ENCODE measurements around the gene TCERG1L. TPM values are rescaled to one million over a fixed set of nuclear protein-coding genes. Genes with fewer than 3 reads are reported as not detected.

The TCERG1L gene
- total RNA-seq, 2 experiments from 2014 or later: 0.70 to 0.80 TPM

- POLR2A ChIA-PET: no interaction called here
- CTCF ChIA-PET: no interaction called here
These were observed 217.6 kb downstream of the TCERG1L start for GRCh38 chr10:131093795-131094366.

DNA sequence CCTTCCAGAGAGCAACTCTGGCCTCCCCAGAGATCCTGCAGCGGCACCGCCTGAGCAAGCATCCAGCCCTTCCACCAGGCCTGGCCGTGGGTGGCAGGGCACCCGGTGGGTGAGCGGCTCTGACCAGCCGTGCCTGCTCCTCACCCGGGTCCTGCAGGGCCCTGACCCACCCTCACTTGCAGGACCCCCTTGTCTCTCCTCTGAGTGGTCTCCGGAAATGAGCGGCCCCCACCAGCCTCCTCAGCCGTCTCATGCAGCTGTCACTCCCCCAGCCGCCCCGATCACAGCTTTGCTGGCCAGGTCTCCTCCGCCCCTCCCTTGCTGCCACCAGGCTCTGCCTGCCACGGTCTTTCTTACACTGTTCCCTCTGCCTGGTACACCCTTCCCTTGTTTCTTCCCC lies 218.2 kb downstream of the TCERG1L start:
- ChIA-PET CTCF (no interaction called here), POLR2A (no interaction called here)

DNA sequence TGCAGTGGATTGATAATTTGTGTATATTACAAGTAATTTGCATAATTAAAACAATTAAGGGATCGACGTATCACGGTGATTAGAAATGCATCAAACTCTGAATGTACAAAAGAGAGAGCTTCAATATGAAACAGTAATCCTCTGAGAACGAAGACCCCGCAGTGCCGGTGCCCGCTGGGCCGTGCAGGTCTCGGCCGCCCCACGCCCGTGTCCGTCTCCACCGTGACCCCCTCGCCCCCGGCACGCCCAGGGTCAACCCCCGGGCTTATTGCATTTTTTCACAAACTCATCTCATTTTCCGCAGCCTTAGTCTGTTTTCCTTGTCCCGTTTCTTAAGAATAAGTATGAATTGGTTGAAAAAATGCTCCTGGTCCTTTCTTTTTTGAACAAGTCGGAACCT lies 218.6 kb downstream of the TCERG1L start:
- CTCF ChIA-PET: no interaction called here

DNA sequence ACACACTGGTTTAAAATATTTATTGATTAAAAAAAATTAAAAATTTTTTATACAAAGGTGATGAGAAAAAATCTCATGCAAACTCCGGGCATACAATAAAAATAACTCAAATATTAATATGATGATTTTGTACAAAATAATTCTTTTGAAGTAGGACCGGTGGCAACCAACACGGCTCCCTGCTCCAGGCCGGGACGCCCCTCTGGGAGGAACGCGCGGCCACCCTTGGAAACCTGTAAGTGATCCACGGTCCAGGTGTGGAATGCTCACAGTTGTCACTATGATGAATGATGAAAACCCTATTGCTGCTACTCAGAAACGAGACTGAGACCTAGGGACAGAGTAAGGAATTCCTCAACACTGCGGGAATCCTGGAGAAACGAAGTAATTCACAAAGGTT lies 219.1 kb downstream of the TCERG1L start:
- ChIA-PET POLR2A (no interaction called here), CTCF (no interaction called here)

More for the DNA sequence above, 218.6 kb downstream of the TCERG1L start:
- POLR2A ChIA-PET: no interaction called here

DNA sequence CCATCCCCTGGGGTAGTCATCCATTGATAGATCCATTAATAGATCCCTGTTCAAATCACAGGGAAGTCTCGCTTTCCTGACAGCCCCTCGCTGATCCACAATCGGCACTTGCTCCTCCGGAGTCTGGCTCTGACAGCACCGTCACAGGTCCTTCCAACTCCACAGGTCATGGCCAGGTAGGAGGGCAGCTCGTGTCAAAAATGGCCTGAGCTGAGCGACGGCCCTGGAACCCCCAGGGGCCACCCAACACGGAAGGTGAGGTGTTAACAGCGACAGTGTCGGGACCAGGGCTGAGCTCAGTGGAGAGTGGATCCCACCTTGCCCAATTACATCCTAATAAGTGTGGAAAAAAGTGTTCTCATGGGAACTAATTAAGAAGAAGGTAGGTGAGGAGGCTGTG lies 219.8 kb downstream of the TCERG1L start:
- POLR2A ChIA-PET: no interaction called here
- CTCF ChIA-PET: no interaction called here

GRCh38 chr10:131090761-131091661 lies 220.5 kb downstream of the TCERG1L start:
- POLR2A ChIA-PET: no interaction called here
- CTCF ChIA-PET: no interaction called here

- POLR2A ChIA-PET: no interaction called here
- CTCF ChIA-PET: no interaction called here
These were observed 221.7 kb downstream of the TCERG1L start for GRCh38 chr10:131089861-131090260.

- ChIA-PET CTCF (no interaction called here), POLR2A (no interaction called here)
These were observed 222.4 kb downstream of the TCERG1L start for GRCh38 chr10:131089150-131089549.

DNA sequence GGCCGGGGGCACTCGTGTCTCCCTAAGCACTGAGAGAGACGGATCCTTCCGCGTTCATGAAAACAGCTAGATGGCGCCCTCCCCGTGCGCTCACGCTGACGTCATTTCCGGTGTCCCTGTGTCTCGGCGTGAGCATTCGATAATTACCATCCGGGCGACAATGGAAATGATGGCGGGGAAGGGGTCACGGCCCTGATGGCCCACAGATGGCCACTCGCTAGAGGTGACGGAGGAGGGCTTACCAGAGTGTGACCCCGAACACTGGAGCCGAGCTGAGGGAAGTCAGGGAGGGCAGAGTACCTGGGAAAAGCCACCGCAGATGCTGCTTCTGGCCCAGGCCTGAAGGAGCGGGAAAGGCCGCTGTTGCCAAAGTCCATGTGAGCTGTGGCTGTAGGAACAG lies 222.9 kb downstream of the TCERG1L start:
- POLR2A ChIA-PET: no interaction called here

GRCh38 chr10:131087464-131088215 lies 223.9 kb downstream of the TCERG1L start:
- ChIA-PET CTCF (no interaction called here), POLR2A (no interaction called here)

More for the DNA sequence above, 222.9 kb downstream of the TCERG1L start:
- CTCF ChIA-PET: no interaction called here

DNA sequence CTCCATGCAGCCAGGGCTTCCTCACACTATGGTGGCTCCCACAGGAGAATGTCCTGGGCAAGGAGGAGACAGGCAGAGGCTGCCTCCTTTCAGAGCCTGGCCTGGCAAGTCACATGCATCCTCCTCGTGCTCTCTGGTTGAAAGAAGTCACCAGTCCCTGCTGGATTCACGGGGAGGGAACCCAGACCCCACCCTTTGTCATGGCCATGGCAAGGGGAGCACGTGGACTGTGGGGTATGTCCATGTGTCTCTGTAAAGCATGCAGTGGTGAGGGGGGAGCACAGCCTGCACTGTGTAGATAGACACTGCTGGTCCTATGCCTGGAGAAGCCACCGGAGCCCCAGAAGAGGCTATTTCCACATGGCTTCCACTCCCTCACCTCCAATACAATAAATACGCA lies 225.0 kb downstream of the TCERG1L start:
- CTCF ChIA-PET: no interaction called here
- POLR2A ChIA-PET: no interaction called here

DNA sequence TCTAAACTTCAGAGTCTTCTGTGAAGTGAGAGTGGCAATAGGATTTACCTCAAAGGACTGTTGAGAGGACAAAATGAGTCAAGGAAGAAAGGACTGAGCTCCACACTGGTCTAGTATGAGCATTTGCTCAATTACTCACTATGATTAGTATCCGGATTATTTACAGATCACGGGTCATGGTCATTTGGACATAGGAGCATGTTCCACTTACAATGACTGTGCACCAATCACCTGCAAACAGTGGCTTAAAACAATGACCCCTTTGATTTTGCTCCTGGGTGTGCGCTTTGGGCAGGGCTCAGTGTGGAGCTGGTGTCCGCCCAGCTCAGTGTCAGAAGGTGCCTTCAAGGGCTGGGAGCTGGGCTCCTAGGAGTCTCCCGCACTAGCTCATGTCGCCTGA lies 225.4 kb downstream of the TCERG1L start:
- ChIA-PET CTCF (no interaction called here), POLR2A (no interaction called here)

- ChIA-PET POLR2A (no interaction called here), CTCF (no interaction called here)
These were observed 226.2 kb downstream of the TCERG1L start for GRCh38 chr10:131085091-131085860.

DNA sequence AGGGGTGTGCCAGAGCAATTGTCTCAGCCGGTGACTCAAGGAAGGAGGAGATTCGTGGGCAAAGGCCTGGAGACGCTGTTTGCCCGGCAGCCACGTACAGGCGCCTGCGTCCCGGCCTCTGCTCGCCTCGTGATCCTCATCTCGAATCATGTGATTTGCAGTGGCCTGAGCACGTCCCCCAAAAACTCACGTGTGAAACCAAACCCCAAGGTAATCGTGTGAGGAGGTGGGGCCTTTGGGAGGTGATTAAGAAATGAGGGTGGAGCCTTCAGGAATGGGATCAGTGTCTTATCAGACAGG lies 226.8 kb downstream of the TCERG1L start:
- ChIA-PET CTCF (no interaction called here), POLR2A (no interaction called here)

GRCh38 chr10:131083915-131084790 lies 227.4 kb downstream of the TCERG1L start:
- CTCF ChIA-PET: no interaction called here
- POLR2A ChIA-PET: no interaction called here

DNA sequence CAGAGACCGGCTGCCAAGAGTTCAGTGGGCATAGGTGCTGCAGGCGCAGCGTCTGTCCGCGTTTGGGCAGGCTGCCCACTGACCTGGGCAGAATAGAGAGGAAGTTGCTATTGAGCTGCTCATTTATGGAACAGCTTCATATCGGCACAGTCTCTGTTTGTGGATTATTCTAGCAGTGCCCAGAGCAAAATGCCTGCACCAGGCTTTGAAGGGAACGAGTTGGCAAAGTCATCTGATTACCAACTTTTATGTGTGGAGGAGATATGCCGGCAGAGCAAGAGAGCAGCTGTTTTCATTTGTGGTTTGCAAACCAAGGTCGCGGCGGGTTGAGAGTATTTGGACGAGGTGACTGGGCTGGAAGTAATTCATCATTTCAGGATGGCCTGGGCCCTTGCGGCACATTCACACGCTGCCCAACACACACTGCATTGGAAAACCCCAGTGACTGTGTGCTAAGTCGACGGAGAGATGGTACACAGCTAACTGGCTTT lies 228.5 kb downstream of the TCERG1L start:
- ChIA-PET POLR2A (no interaction called here), CTCF (no interaction called here)

- ChIA-PET CTCF (no interaction called here), POLR2A (no interaction called here)
These were observed 229.2 kb downstream of the TCERG1L start for GRCh38 chr10:131082201-131082850.

DNA sequence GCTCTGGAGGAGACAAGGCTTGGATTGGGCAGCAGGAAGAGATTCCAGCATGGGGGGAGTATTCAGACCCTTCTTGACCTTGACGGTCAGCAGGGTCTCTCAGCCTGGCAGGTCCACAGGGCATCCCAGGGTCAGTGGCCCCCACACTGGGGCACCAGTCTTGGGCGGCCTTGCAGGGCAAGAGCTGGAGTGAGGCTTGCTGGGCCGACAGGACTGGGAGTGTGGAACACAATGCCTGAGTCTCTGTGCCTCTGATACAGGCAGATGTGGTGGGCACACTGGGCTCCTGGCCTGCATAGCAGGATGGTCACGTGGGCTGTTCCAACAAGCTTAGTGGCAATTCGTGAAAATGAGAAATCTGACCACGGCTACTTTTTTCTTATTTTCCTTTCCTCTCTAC lies 229.7 kb downstream of the TCERG1L start:
- ChIA-PET CTCF (no interaction called here), POLR2A (no interaction called here)

GRCh38 chr10:131081376-131081775 lies 230.1 kb downstream of the TCERG1L start:
- ChIA-PET POLR2A (no interaction called here), CTCF (no interaction called here)

Data from activated CD8-positive, alpha-beta memory T cell treated with anti-CD3 and anti-CD28 coated beads for 36 hours (primary cell).